ENCODE data around the gene RPH3AL.
A peak's percentile ranks its signal among the peaks of the same experiment; 100 is the strongest.

Gene RPH3AL

DNA sequence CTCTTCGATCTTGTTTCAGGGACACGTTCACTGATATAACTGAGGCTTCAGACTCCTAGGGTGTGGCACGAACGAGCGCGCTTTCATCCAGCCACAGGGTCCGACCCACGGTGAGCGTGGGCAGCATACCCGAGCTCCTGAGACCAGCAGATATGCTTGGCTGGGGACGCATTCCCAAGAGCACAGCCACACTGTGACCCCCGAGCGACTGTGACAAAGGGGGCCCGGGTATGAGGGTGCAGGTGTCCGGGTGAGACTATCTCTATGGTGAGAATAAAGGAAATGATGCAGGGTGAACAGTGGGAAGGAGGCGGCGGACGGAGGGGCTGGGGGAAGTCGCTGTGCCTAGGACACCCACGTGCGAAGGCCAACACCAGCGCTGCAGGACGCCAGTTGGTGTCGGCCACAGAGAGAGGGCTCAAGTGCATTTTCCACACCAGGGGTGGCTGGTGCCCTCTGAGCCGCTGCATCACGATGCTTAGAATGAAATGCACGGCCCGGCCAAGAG lies 17.6 kb downstream of the RPH3AL start:
- peak overlapping the region; percentile 38 for H3K4ac ChIP-seq (ENCODE audit: low read depth, low read length)
- H3K79me2 ChIP-seq (ENCODE audit: control insufficient read depth, insufficient read depth, low read length), result no peaks in the 10 kb centered on the region
- H3K4me3 ChIP-seq (ENCODE audit: low read length), result no peak overlapping the region
- H3K36me3 ChIP-seq (ENCODE audit: control insufficient read depth, insufficient read depth, low read length), result no peaks in the 10 kb centered on the region
- H3K4me2 ChIP-seq (ENCODE audit: low read length), result no peak overlapping the region
- H2BK120ac ChIP-seq (ENCODE audit: low read depth, low read length), result no peak overlapping the region
- H2AK5ac ChIP-seq (ENCODE audit: low read length), result no peak overlapping the region
- no peak overlapping the region for H4K5ac ChIP-seq (ENCODE audit: low read length)
- H3K56ac ChIP-seq (ENCODE audit: low read length), result no peak overlapping the region
- H3K9ac ChIP-seq (ENCODE audit: low read length), result no peak overlapping the region
- H3K4me1 ChIP-seq (ENCODE audit: control insufficient read depth, low read depth, low read length), result peaks cover 9% of the 10 kb centered on the region
- no peak for DNase-seq
- no peak overlapping the region for H2BK5ac ChIP-seq (ENCODE audit: low read length)
- no peaks in the 10 kb centered on the region for H3K79me1 ChIP-seq (ENCODE audit: low read length)
- no peak overlapping the region for H3K27ac ChIP-seq (ENCODE audit: low read depth, low read length)
- H2BK15ac ChIP-seq (replicated peaks; ENCODE audit: low read depth), result no peak overlapping the region
- no CpG with 5 or more reads among the region's 28 CpGs for WGBS (ENCODE audit: extremely low coverage, insufficient coverage, low lambda C conversion rate)
- no peak overlapping the region for H3K23ac ChIP-seq (ENCODE audit: low read length)
- H3K18ac ChIP-seq (ENCODE audit: low read length), result no peak overlapping the region
- no peaks in the 10 kb centered on the region for H3K27me3 ChIP-seq (ENCODE audit: insufficient read depth, low read length, poor library complexity)
- no peak overlapping the region for H4K8ac ChIP-seq (ENCODE audit: low read depth, low read length)

DNA sequence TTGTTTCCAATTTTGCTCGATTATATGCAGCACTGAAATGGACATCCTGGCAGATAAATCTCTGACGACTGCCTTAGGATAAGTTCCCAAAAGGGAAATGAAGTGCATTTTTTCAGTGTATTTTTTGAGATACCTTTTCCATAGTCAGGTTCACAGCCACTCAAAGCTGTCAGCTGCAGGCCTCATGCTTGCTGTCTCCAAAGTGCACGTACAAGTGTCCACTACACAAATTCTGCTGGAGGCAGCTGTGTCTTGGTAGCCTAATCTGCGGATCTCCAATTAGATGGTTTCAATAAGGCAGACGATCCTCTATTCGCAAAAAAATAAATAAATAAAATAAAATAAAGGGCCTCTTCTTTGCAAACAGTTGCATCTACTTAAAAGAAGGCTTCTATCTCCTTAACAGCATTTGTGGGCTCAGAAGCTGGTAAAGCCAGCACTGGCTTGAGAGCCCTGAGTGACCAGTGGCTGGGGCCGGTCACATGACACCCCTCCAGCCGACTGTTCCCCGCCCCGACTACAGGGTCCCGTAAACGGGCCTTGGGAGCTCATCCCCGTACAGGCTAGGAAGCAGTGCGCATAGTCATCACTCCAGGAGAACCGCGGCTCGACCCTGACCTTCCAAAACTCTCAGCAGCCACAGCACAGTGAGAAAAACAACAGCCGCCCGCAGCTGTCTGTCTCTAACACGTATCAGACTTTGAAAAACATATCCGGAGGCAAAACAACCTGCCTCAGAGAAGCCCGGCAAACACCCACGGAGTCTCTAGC lies 18.8 kb downstream of the RPH3AL start:
- Histone ChIP-seq H2BK5ac (ENCODE audit: low read length) (no peak overlapping the region), H3K4me1 (ENCODE audit: control insufficient read depth, low read depth, low read length) (peaks cover 9% of the 10 kb centered on the region), H3K27me3 (ENCODE audit: insufficient read depth, low read length, poor library complexity) (no peaks in the 10 kb centered on the region), H3K79me1 (ENCODE audit: low read length) (no peaks in the 10 kb centered on the region), H3K79me2 (ENCODE audit: control insufficient read depth, insufficient read depth, low read length) (no peaks in the 10 kb centered on the region), H3K27ac (ENCODE audit: low read depth, low read length) (no peak overlapping the region), H2BK15ac (replicated peaks; ENCODE audit: low read depth) (no peak overlapping the region), H3K4ac (ENCODE audit: low read depth, low read length) (no peak overlapping the region), H3K56ac (ENCODE audit: low read length) (peak overlapping the region; percentile 44), H3K4me3 (ENCODE audit: low read length) (no peak overlapping the region), H3K18ac (ENCODE audit: low read length) (peak overlapping the region; percentile 20), H4K8ac (ENCODE audit: low read depth, low read length) (no peak overlapping the region), H3K23ac (ENCODE audit: low read length) (no peak overlapping the region), H3K36me3 (ENCODE audit: control insufficient read depth, insufficient read depth, low read length) (no peaks in the 10 kb centered on the region), H3K9ac (ENCODE audit: low read length) (no peak overlapping the region), H3K4me2 (ENCODE audit: low read length) (no peak overlapping the region), H2AK5ac (ENCODE audit: low read length) (no peak overlapping the region), H2BK120ac (ENCODE audit: low read depth, low read length) (no peak overlapping the region), H4K5ac (ENCODE audit: low read length) (no peak overlapping the region)
- DNase-seq, result peak; percentile 51
- no CpG with 5 or more reads among the region's 23 CpGs for WGBS (ENCODE audit: extremely low coverage, insufficient coverage, low lambda C conversion rate)

DNA sequence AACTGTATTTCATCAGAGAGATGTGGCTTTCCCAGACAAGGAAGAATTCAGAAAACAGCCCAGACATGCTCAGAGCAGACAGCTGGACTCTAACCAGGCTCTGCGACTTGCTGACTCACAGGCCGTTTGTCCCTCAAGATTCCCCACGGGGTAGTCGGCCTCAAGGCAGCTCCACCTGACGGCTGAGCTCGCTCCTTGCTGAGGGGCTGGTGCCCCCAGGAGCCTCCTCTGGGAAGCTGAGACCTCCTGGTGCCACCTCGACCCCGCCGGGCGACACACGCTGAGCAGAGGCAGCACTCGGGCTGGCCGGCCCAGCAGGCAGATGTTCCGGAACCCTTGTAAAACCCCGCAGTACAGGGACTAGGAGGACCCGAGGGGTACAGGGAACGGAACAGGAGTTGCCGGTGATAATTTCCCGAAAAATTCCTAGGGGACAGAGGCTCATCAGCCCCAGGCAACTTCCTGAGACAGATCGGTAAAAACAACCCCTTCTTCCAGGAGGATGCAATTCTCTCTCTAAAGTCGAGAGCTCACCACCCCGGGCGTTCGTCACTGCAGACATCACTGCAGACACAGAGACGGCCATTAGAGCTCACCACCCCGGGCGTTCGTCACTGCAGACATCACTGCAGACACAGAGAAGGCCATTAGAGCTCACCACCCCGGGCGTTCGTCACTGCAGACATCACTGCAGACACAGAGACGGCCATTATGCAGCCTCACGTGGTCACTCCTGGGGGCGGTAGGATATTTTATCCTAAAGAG lies 19.9 kb downstream of the RPH3AL start:
- H4K8ac ChIP-seq (ENCODE audit: low read depth, low read length), result no peak overlapping the region
- no peaks in the 10 kb centered on the region for H3K36me3 ChIP-seq (ENCODE audit: control insufficient read depth, insufficient read depth, low read length)
- peak; percentile 62 for DNase-seq
- H3K79me1 ChIP-seq (ENCODE audit: low read length), result no peaks in the 10 kb centered on the region
- H2BK120ac ChIP-seq (ENCODE audit: low read depth, low read length), result peak overlapping the region; percentile 23
- peak overlapping the region; percentile 46 for H3K27ac ChIP-seq (ENCODE audit: low read depth, low read length)
- H3K9ac ChIP-seq (ENCODE audit: low read length), result no peak overlapping the region
- H2AK5ac ChIP-seq (ENCODE audit: low read length), result no peak overlapping the region
- H4K5ac ChIP-seq (ENCODE audit: low read length), result no peak overlapping the region
- H3K4me3 ChIP-seq (ENCODE audit: low read length), result no peak overlapping the region
- H3K56ac ChIP-seq (ENCODE audit: low read length), result peak overlapping the region; percentile 63
- H3K23ac ChIP-seq (ENCODE audit: low read length), result no peak overlapping the region
- peaks cover 9% of the 10 kb centered on the region for H3K4me1 ChIP-seq (ENCODE audit: control insufficient read depth, low read depth, low read length)
- no peaks in the 10 kb centered on the region for H3K79me2 ChIP-seq (ENCODE audit: control insufficient read depth, insufficient read depth, low read length)
- H3K4me2 ChIP-seq (ENCODE audit: low read length), result no peak overlapping the region
- H3K27me3 ChIP-seq (ENCODE audit: insufficient read depth, low read length, poor library complexity), result no peaks in the 10 kb centered on the region
- no peak overlapping the region for H3K4ac ChIP-seq (ENCODE audit: low read depth, low read length)
- no peak overlapping the region for H2BK15ac ChIP-seq (replicated peaks; ENCODE audit: low read depth)
- peak overlapping the region; percentile 21 for H3K18ac ChIP-seq (ENCODE audit: low read length)
- no CpG with 5 or more reads among the region's 34 CpGs for WGBS (ENCODE audit: extremely low coverage, insufficient coverage, low lambda C conversion rate)
- H2BK5ac ChIP-seq (ENCODE audit: low read length), result no peak overlapping the region

DNA sequence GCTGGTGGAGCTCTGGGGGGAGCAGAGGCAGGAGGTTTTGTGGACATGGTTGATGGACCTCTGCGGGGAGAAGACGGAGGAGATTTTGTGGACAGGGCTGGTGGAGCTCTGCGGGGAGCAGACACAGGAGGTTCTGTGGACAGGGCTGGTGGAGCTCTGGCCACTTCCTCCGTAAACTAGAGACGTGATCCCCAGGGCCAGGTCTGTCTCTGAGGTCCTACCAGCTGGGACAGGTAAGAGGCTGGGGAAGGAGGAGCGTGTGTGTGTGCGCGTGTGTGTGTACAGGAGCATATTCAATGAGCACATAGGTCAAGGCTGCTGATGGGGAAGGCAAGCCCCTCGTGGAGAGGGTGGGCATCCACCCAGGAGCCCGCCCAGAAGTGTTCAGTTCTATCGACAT lies 20.6 kb downstream of the RPH3AL start:
- H3K4me1 ChIP-seq (ENCODE audit: control insufficient read depth, low read depth, low read length), result peaks cover 9% of the 10 kb centered on the region
- H3K4me2 ChIP-seq (ENCODE audit: low read length), result no peak overlapping the region
- H2BK120ac ChIP-seq (ENCODE audit: low read depth, low read length), result no peak overlapping the region
- H3K79me2 ChIP-seq (ENCODE audit: control insufficient read depth, insufficient read depth, low read length), result no peaks in the 10 kb centered on the region
- DNase-seq, result no peak
- no peak overlapping the region for H3K4me3 ChIP-seq (ENCODE audit: low read length)
- peak overlapping the region; percentile 60 for H3K23ac ChIP-seq (ENCODE audit: low read length)
- no peak overlapping the region for H3K4ac ChIP-seq (ENCODE audit: low read depth, low read length)
- H3K36me3 ChIP-seq (ENCODE audit: control insufficient read depth, insufficient read depth, low read length), result no peaks in the 10 kb centered on the region
- H3K27me3 ChIP-seq (ENCODE audit: insufficient read depth, low read length, poor library complexity), result no peaks in the 10 kb centered on the region
- no peak overlapping the region for H2AK5ac ChIP-seq (ENCODE audit: low read length)
- no peaks in the 10 kb centered on the region for H3K79me1 ChIP-seq (ENCODE audit: low read length)
- H4K8ac ChIP-seq (ENCODE audit: low read depth, low read length), result no peak overlapping the region
- WGBS (ENCODE audit: extremely low coverage, insufficient coverage, low lambda C conversion rate), result no CpG with 5 or more reads among the region's 11 CpGs
- H2BK5ac ChIP-seq (ENCODE audit: low read length), result no peak overlapping the region
- no peak overlapping the region for H3K27ac ChIP-seq (ENCODE audit: low read depth, low read length)
- H3K18ac ChIP-seq (ENCODE audit: low read length), result no peak overlapping the region
- H3K56ac ChIP-seq (ENCODE audit: low read length), result peak overlapping the region; percentile 32
- no peak overlapping the region for H4K5ac ChIP-seq (ENCODE audit: low read length)
- no peak overlapping the region for H3K9ac ChIP-seq (ENCODE audit: low read length)
- H2BK15ac ChIP-seq (replicated peaks; ENCODE audit: low read depth), result no peak overlapping the region

DNA sequence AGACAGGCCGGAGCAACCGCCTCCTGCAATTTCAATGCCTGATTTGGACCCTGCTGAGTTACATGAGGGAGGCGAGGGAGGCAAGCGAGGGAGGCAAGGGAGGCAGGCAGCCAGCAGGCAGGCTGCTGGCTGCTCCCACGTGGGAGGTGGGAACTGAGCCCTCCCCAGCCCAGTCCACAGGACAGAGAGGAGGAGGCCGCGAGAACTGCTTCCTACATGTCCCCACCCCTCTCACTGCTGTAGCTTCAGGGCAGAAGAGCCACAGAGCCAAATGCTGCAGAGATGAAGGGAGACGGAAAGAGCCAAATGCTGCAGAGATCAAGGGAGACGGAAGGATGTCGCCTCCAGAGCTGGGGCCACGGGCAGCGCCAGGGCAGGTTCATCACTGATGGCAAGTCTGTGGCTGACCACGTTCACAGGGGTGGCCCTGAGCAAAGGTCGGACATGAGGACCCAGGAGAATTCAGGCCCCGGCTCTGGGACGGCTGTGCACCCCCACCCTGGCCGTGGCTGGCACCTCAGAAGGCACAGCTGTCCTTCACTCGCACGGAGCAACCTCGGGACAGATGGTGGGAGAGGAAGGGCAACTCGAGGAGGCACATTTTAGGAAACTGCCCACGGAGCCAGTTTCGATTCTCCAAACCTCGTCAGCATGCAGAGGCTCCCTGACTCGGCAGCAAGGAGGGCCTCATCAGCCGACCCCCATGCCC lies 21.5 kb downstream of the RPH3AL start:
- no peaks in the 10 kb centered on the region for H3K27me3 ChIP-seq (ENCODE audit: insufficient read depth, low read length, poor library complexity)
- H3K27ac ChIP-seq (ENCODE audit: low read depth, low read length), result no peak overlapping the region
- H4K5ac ChIP-seq (ENCODE audit: low read length), result no peak overlapping the region
- H3K36me3 ChIP-seq (ENCODE audit: control insufficient read depth, insufficient read depth, low read length), result no peaks in the 10 kb centered on the region
- H2BK120ac ChIP-seq (ENCODE audit: low read depth, low read length), result no peak overlapping the region
- H3K18ac ChIP-seq (ENCODE audit: low read length), result no peak overlapping the region
- H2BK15ac ChIP-seq (replicated peaks; ENCODE audit: low read depth), result no peak overlapping the region
- DNase-seq, result peak; percentile 31
- H3K56ac ChIP-seq (ENCODE audit: low read length), result no peak overlapping the region
- no peaks in the 10 kb centered on the region for H3K79me2 ChIP-seq (ENCODE audit: control insufficient read depth, insufficient read depth, low read length)
- H3K4me3 ChIP-seq (ENCODE audit: low read length), result no peak overlapping the region
- WGBS (ENCODE audit: extremely low coverage, insufficient coverage, low lambda C conversion rate), result no CpG with 5 or more reads among the region's 26 CpGs
- no peak overlapping the region for H3K9ac ChIP-seq (ENCODE audit: low read length)
- H4K8ac ChIP-seq (ENCODE audit: low read depth, low read length), result no peak overlapping the region
- H3K4me2 ChIP-seq (ENCODE audit: low read length), result no peak overlapping the region
- H3K4me1 ChIP-seq (ENCODE audit: control insufficient read depth, low read depth, low read length), result peaks cover 7% of the 10 kb centered on the region
- H2AK5ac ChIP-seq (ENCODE audit: low read length), result no peak overlapping the region
- H3K79me1 ChIP-seq (ENCODE audit: low read length), result no peaks in the 10 kb centered on the region
- H3K4ac ChIP-seq (ENCODE audit: low read depth, low read length), result no peak overlapping the region
- no peak overlapping the region for H2BK5ac ChIP-seq (ENCODE audit: low read length)
- no peak overlapping the region for H3K23ac ChIP-seq (ENCODE audit: low read length)
